Neuronal stem cell (in vitro differentiated cells): ENCODE measurements around the gene THY1.

Experiments used
- DNase-seq: peaks from one replicate; pipeline ENCODE4 v3.0.0-alpha.2; 2013; ENCODE audit warnings: low spot score
- H2AFZ ChIP-seq: one replicate; pipeline ENCODE4 v1.6.1; 2013; ENCODE audit warnings: mild to moderate bottlenecking, low read length, inconsistent platforms
- H2AK5ac ChIP-seq: 2 replicates; pipeline ENCODE4 v1.6.1; 2013; ENCODE audit warnings: low read depth, mild to moderate bottlenecking, inconsistent platforms, low read length, moderate library complexity, mixed read lengths
- H2BK120ac ChIP-seq: 2 replicates; pipeline ENCODE4 v1.6.1; 2013; ENCODE audit warnings: low read depth, mild to moderate bottlenecking, inconsistent platforms, low read length, moderate library complexity, mixed read lengths
- H2BK12ac ChIP-seq: one replicate; pipeline ENCODE4 v1.6.1; 2013; ENCODE audit warnings: low read length, inconsistent platforms
- H2BK15ac ChIP-seq: 2 replicates; pipeline ENCODE4 v1.6.1; 2013; ENCODE audit warnings: mild to moderate bottlenecking, low read length, inconsistent platforms, mixed read lengths
- H2BK5ac ChIP-seq: one replicate; pipeline ENCODE4 v1.6.1; 2013; ENCODE audit warnings: inconsistent platforms, mild to moderate bottlenecking, low read length, moderate library complexity
- H3K14ac ChIP-seq: one replicate; pipeline ENCODE4 v1.6.1; 2013; ENCODE audit warnings: low read length, inconsistent platforms
- H3K18ac ChIP-seq: 2 replicates; pipeline ENCODE4 v1.6.1; 2013; ENCODE audit warnings: low read length, inconsistent platforms
- H3K23ac ChIP-seq: 2 replicates; pipeline ENCODE4 v1.6.1; 2013; ENCODE audit warnings: low read depth, mild to moderate bottlenecking, mixed read lengths, low read length, inconsistent platforms; ENCODE audit not compliant: poor library complexity
- H3K27ac ChIP-seq: replicated peaks from 3 replicates; pipeline ENCODE4 v1.5.1; 2013; ENCODE audit warnings: low read length, inconsistent platforms
- H3K27me3 ChIP-seq, 3 experiments: 2 replicates each; pipeline ENCODE4 v1.6.1; 2013; ENCODE audit warnings: low read length in 3 of 3, mild to moderate bottlenecking in 2 of 3, inconsistent platforms in 1 of 3, low read depth in 1 of 3, mixed read lengths in 1 of 3, moderate library complexity in 1 of 3; ENCODE audit not compliant: control insufficient read depth in 3 of 3, insufficient read depth in 3 of 3
- H3K36me3 ChIP-seq, 2 donors: replicated peaks in 1 of 2; 2 replicates each; pipeline ENCODE4 v1.6.1; 2013; ENCODE audit warnings: low read length in 2 of 2; ENCODE audit not compliant: control insufficient read depth in 2 of 2, insufficient read depth in 2 of 2
- H3K4ac ChIP-seq: 2 replicates; pipeline ENCODE4 v1.6.1; 2013; ENCODE audit warnings: inconsistent platforms, mild to moderate bottlenecking, low read length, moderate library complexity
- H3K4me1 ChIP-seq, 2 donors: 1 replicate in 1 of 2; 2 replicates in 1 of 2; pipeline ENCODE4 v1.6.1; 2013; ENCODE audit warnings: low read length in 2 of 2, low read depth in 1 of 2; ENCODE audit not compliant: control insufficient read depth in 2 of 2, insufficient read depth in 1 of 2
- H3K4me2 ChIP-seq: one replicate; pipeline ENCODE4 v1.6.1; 2013; ENCODE audit warnings: mild to moderate bottlenecking, low read length, inconsistent platforms; ENCODE audit not compliant: insufficient read depth, poor library complexity, severe bottlenecking
- H3K4me3 ChIP-seq, 2 donors: 2 replicates each; pipeline ENCODE4 v1.5.1; 2013; ENCODE audit warnings: low read length in 2 of 2, mild to moderate bottlenecking in 2 of 2, inconsistent platforms in 1 of 2, moderate library complexity in 1 of 2
- H3K79me1 ChIP-seq: one replicate; pipeline ENCODE4 v1.6.1; 2013; ENCODE audit warnings: low read depth, mild to moderate bottlenecking, inconsistent platforms, low read length, moderate library complexity
- H3K9ac ChIP-seq: one replicate; pipeline ENCODE4 v1.6.1; 2013; ENCODE audit warnings: mild to moderate bottlenecking, low read depth, low read length, inconsistent platforms; ENCODE audit not compliant: poor library complexity
- H3K9me3 ChIP-seq, 2 donors: replicated peaks in 1 of 2; 2 replicates each; pipeline versions ENCODE3 to v1.6.1; 2013; ENCODE audit warnings: low read length in 2 of 2, mild to moderate bottlenecking in 2 of 2, inconsistent platforms in 1 of 2, low read depth in 1 of 2, mixed read lengths in 1 of 2, moderate library complexity in 1 of 2; ENCODE audit not compliant: control insufficient read depth in 2 of 2, insufficient read depth in 1 of 2
- H4K8ac ChIP-seq: one replicate; pipeline ENCODE4 v1.6.1; 2013; ENCODE audit warnings: low read depth, mild to moderate bottlenecking, inconsistent platforms, low read length, moderate library complexity
- H4K91ac ChIP-seq: one replicate; pipeline ENCODE4 v1.6.1; 2013; ENCODE audit warnings: low read length, low read depth, mild to moderate bottlenecking, inconsistent platforms; ENCODE audit not compliant: poor library complexity
- WGBS, 2 donors: extraction: QIAGEN DNeasy Blood & Tissue Kit; methylation state at CpG; one replicate each; pipeline ENCODE4 v1.1.7; 2013; ENCODE audit warnings: missing lambda C conversion rate in 2 of 2, mixed read lengths in 1 of 2; ENCODE audit not compliant: insufficient read length in 2 of 2, insufficient replicate concordance in 1 of 2; ENCODE audit errors: extremely low coverage in 2 of 2; 5-methylcytosine and 5-hydroxymethylcytosine counted together

Gene THY1

DNA sequence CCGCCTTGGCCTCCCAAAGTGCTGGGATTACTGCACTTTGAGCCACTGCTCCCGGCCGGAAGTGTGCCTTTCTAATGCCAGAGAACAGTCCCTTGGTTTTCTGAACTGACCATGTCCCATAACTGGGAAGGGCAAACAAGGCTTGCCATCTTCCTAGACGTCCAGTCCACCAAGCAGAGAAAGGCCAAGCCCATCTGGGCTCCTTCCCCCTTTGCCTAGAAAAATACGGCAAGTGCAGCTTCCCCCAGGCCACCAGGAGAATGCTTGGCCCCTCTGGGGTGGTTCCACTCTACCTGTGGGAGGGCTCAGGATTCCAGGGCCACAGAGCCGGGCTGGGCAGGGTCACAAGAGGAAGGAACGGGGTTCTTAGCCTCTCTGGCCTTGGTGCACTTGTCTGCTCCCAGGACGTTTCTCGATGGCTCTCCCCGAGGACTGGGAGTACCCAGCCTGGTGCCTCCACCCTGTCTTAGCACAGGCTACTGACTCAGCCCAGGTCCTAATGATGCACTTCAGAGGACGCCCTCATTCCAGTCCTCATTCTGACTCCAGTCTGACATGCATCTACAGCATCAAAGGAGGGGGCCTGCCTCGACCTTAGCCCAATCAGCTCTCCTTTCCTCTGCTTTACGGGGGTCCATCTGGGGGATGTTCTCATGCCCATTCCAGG is 42.7 kb downstream of the THY1 start:
- peak overlapping the region; percentile 25 for H3K18ac ChIP-seq
- no peak overlapping the region for H3K4me2 ChIP-seq
- H3K27ac ChIP-seq: no peak overlapping the region
- H3K4ac ChIP-seq: no peak overlapping the region
- H2AFZ ChIP-seq: peak overlapping the region; percentile 92
- no peaks in the 10 kb centered on the region for H3K9me3 ChIP-seq
- H4K8ac ChIP-seq: no peak overlapping the region
- peak overlapping the region in 1 of 2 donors; percentile 4 for H3K4me3 ChIP-seq
- no peak overlapping the region for H3K14ac ChIP-seq
- H2BK120ac ChIP-seq: no peak overlapping the region
- DNase-seq: no peak
- peaks cover 25 to 40% of the 10 kb centered on the region in 2 donors for H3K4me1 ChIP-seq
- no peak overlapping the region for H3K23ac ChIP-seq
- H4K91ac ChIP-seq: no peak overlapping the region
- no peaks in the 10 kb centered on the region for H3K36me3 ChIP-seq
- no CpG with 5 or more reads among the region's 13 CpGs for WGBS, 2 donors
- H2BK12ac ChIP-seq: no peak overlapping the region
- H2BK5ac ChIP-seq: no peak overlapping the region
- H3K9ac ChIP-seq: no peak overlapping the region
- peaks cover 0 to 49% (median 4%) of the 10 kb centered on the region in 3 experiments for H3K27me3 ChIP-seq
- H2BK15ac ChIP-seq: no peak overlapping the region
- no peaks in the 10 kb centered on the region for H3K79me1 ChIP-seq
- H2AK5ac ChIP-seq: peak overlapping the region; percentile 53

DNA sequence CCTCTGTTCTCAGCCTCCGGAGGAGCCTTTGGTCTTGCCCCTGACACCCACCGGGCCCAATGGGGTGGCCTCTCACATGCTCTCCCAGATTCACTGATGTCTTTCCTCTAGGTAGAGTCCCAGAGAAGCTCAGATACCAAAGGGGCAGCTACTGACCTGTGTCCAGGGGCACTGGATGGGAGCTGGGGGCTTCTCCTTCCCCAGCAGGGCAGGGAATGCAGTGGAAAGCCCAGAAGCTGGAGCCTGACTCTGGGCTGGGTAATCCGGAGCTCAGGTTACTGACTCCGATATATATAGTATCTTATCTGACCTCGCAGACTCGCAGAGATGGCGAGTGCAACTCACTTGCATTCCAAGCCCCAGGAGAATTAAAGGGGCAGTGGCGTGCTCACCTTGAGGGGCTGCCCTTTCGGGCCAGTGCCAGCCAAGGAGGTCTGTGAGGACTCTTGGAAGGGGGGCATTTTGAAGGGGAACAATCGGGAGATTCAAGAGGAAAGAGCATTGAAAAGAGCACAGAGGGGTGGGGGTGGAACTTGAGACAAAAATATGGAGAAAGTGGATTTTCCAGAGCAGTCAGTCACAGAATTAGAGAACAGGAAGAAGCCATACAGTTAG is 44.0 kb downstream of the THY1 start:
- Histone ChIP-seq H3K79me1 (no peaks in the 10 kb centered on the region), H3K14ac (no peak overlapping the region), H3K9ac (no peak overlapping the region), H4K8ac (no peak overlapping the region), H2AK5ac (no peak overlapping the region), H3K4me2 (no peak overlapping the region), H4K91ac (no peak overlapping the region), H3K4me3 (no peak overlapping the region), H3K23ac (no peak overlapping the region), H3K4me1 (peaks cover 35 to 50% of the 10 kb centered on the region in 2 donors), H3K9me3 (no peaks in the 10 kb centered on the region), H3K36me3 (no peaks in the 10 kb centered on the region), H2BK12ac (no peak overlapping the region), H3K18ac (no peak overlapping the region), H3K4ac (no peak overlapping the region), H2BK15ac (no peak overlapping the region), H2BK120ac (no peak overlapping the region), H2AFZ (no peak overlapping the region), H3K27ac (no peak overlapping the region), H2BK5ac (no peak overlapping the region), H3K27me3 (peaks cover 0 to 43% (median 4%) of the 10 kb centered on the region in 3 experiments)
- DNase-seq: no peak
- WGBS, 2 donors: no CpG with 5 or more reads among the region's 10 CpGs

- DNase-seq: no peak
- no peak overlapping the region for H2BK5ac ChIP-seq
- no peak overlapping the region for H4K8ac ChIP-seq
- no peak overlapping the region for H2BK12ac ChIP-seq
- no peak overlapping the region for H3K9ac ChIP-seq
- H3K36me3 ChIP-seq: no peaks in the 10 kb centered on the region
- no peak overlapping the region for H2BK120ac ChIP-seq
- no peaks in the 10 kb centered on the region for H3K9me3 ChIP-seq
- peak overlapping the region; percentile 28 for H3K4me2 ChIP-seq
- H2BK15ac ChIP-seq: peak overlapping the region; percentile 5
- peaks cover 0 to 41% (median 4%) of the 10 kb centered on the region in 3 experiments for H3K27me3 ChIP-seq
- H3K4me3 ChIP-seq: no peak overlapping the region
- no CpG with 5 or more reads among the region's 6 CpGs for WGBS, 2 donors
- H3K23ac ChIP-seq: no peak overlapping the region
- no peak overlapping the region for H2AK5ac ChIP-seq
- H3K14ac ChIP-seq: no peak overlapping the region
- no peak overlapping the region for H4K91ac ChIP-seq
- H2AFZ ChIP-seq: no peak overlapping the region
- H3K4ac ChIP-seq: no peak overlapping the region
- H3K4me1 ChIP-seq: peaks cover 36 to 51% of the 10 kb centered on the region in 2 donors
- H3K27ac ChIP-seq: no peak overlapping the region
- H3K18ac ChIP-seq: peak overlapping the region; percentile 42
- no peaks in the 10 kb centered on the region for H3K79me1 ChIP-seq
Measured at GRCh38 chr11:119377961-119378667, 44.9 kb downstream of the THY1 start.
